ENCODE measurements around the gene ACSS1. TPM values are rescaled to one million over a fixed set of nuclear protein-coding genes. Genes with fewer than 3 reads are reported as not detected.

Gene ACSS1
- polyA plus RNA-seq, 1 experiment = 1.1 TPM

DNA sequence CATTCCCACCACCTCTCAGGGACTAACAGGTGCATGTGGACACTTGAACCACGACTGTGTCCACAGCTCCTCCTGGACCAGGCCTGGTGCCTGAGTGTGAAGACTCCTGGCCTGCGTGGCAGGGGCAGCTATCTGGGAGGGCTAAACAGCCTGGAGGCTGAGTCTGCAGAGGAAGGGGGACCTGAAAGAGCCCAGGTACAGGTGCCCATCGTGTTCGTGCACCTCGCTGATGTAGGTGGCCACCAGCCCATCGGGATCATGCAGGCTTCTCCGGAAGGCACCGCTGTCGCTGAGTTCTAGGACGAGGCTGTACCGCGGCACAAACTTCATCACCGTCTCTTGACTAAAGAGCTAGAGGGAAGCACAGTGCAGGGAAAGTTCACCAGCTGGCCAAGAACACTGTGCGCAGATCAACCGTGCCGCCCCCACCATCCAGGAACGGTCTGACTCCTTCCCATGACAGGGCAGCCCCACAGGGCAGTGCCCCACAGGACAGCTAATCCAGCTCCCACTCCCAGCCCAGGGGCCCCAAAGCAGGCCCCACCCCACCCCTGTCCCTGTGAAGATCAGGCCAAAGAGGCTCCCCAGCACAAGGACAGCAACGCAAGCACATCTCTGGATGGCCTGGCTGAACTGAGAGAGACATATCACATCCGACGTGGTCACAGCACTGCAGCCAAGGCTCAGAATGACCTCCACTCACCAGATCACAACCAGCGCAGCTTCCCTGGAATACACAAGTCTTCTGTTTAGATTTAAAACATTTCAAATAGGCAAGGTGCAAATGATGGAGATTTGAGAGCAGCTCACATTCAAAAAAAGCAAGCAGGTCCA lies 94.0 kb downstream of the ACSS1 start:
- no peaks in the 10 kb centered on the region for H3K27me3 ChIP-seq (ENCODE audit: control insufficient read depth, insufficient read depth, low read length)
- no peak overlapping the region for H3K27ac ChIP-seq (ENCODE audit: low read depth, low read length)
- H3K4me3 ChIP-seq (ENCODE audit: low read depth, low read length) = no peak overlapping the region
- ChIA-PET CTCF (interaction anchor here (0.7 kb wide), 1 partner anchor 9 kb away, joined by 3 read pairs; no protein-coding TSS in a partner anchor), POLR2A (no interaction called here)
- DNase-seq (ENCODE audit: low read depth, low spot score) = no peak
- H3K9me3 ChIP-seq (ENCODE audit: control insufficient read depth, insufficient read depth, low read length) = no peaks in the 10 kb centered on the region
- TF ChIP-seq, protein P1, sequence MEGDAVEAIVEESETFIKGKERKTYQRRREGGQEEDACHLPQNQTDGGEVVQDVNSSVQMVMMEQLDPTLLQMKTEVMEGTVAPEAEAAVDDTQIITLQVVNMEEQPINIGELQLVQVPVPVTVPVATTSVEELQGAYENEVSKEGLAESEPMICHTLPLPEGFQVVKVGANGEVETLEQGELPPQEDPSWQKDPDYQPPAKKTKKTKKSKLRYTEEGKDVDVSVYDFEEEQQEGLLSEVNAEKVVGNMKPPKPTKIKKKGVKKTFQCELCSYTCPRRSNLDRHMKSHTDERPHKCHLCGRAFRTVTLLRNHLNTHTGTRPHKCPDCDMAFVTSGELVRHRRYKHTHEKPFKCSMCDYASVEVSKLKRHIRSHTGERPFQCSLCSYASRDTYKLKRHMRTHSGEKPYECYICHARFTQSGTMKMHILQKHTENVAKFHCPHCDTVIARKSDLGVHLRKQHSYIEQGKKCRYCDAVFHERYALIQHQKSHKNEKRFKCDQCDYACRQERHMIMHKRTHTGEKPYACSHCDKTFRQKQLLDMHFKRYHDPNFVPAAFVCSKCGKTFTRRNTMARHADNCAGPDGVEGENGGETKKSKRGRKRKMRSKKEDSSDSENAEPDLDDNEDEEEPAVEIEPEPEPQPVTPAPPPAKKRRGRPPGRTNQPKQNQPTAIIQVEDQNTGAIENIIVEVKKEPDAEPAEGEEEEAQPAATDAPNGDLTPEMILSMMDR (IDR thresholded peaks at IDR 0.05; ENCODE audit: low read depth, low read length) = no peak

DNA sequence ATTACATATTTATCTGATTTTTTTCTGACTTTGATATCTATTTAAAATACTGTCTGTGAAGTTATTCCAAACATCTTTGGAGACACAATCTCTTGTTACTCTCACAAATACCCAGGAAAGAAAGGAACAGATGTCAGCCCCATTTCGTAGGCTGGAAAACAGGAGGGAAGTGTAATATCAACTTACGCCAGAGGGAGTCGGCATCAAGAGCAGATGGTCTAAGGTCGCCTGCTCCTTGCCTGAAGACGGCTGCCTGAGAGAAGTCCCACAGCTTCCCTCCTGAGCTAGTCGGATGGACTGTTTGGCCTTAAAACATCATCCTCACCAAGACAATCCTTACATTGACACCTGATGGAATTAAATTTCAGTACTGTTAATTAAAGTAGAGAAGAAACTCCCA lies 95.4 kb downstream of the ACSS1 start:
- TF ChIP-seq, protein P1 (IDR thresholded peaks at IDR 0.05; ENCODE audit: low read depth, low read length) = no peak
- Histone ChIP-seq H3K27me3 (ENCODE audit: control insufficient read depth, insufficient read depth, low read length) (no peaks in the 10 kb centered on the region), H3K4me3 (ENCODE audit: low read depth, low read length) (no peak overlapping the region), H3K9me3 (ENCODE audit: control insufficient read depth, insufficient read depth, low read length) (no peaks in the 10 kb centered on the region), H3K27ac (ENCODE audit: low read depth, low read length) (no peak overlapping the region)
- no peak for DNase-seq (ENCODE audit: low read depth, low spot score)
- POLR2A ChIA-PET = no interaction called here
- CTCF ChIA-PET = no interaction called here

GRCh38 chr20:24962182-24962492 lies 95.8 kb downstream of the ACSS1 start:
- no peak overlapping the region for H3K27ac ChIP-seq (ENCODE audit: low read depth, low read length)
- CTCF ChIA-PET = no interaction called here

DNA sequence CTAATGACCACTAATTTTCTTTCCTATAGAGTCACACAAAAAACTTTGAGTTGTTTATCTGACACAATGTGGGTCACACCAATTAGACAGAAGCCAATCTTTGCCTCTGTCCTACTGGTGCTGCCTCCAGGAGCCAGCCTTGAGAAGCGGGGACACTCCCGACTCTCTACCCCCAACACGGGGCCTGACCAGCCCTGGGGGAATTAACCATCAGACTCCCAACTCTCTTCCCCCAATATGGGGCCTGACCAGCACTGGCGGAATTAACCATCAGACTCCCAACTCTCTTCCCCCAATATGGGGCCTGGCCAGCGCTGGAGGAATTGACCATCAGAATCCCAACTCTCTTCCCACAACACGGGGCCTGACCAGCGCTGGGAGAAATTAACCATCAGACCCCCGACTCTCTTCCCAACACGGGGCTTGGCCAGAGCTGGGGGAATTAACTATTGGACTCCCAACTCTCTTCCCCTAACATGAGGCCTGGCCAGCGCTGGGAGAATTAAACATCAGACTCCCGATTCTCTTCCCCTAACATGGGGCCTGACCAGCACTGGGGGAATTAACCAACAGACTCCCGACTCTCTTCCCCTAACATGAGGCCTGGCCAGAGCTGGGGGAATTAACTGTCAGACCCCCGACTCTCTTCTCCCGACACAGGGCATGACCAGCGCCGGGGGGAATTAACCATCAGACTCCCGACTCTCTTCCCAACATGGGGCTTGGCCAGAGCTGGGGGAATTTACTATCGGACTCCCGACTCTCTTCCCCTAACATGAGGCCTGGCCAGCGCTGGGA lies 96.4 kb downstream of the ACSS1 start:
- TF ChIP-seq, protein P1 (IDR thresholded peaks at IDR 0.05; ENCODE audit: low read depth, low read length) = no peak
- no peak for DNase-seq (ENCODE audit: low read depth, low spot score)
- Histone ChIP-seq H3K27ac (ENCODE audit: low read depth, low read length) (no peak overlapping the region), H3K9me3 (ENCODE audit: control insufficient read depth, insufficient read depth, low read length) (no peaks in the 10 kb centered on the region), H3K27me3 (ENCODE audit: control insufficient read depth, insufficient read depth, low read length) (no peaks in the 10 kb centered on the region), H3K4me3 (ENCODE audit: low read depth, low read length) (no peak overlapping the region)
- CTCF ChIA-PET = no interaction called here
- POLR2A ChIA-PET = no interaction called here

More at GRCh38 chr20:24962182-24962492, 95.8 kb downstream of the ACSS1 start:
- H3K27me3 ChIP-seq (ENCODE audit: control insufficient read depth, insufficient read depth, low read length) = no peaks in the 10 kb centered on the region
- POLR2A ChIA-PET = no interaction called here
- H3K9me3 ChIP-seq (ENCODE audit: control insufficient read depth, insufficient read depth, low read length) = no peaks in the 10 kb centered on the region
- no peak overlapping the region for H3K4me3 ChIP-seq (ENCODE audit: low read depth, low read length)
- TF ChIP-seq, protein P1 (IDR thresholded peaks at IDR 0.05; ENCODE audit: low read depth, low read length) = no peak
- no peak for DNase-seq (ENCODE audit: low read depth, low spot score)

DNA sequence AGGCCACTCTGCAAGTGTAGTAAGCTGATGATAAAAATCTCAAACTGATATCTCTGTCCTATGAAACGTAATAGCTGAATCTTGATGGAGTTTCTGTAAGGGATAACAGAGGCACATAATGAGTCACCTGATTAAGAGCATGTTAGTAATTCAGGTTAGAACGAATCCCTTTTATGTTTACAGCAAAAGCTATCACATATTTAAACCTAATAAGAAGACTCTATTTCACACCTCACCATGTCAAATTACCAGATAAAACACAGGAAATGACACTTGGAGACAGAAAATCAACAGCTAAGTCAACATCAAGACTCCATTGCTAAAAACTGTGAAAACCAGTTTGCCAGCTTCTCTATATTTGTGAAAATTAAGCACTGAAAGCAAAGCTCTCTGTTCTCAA lies 97.1 kb downstream of the ACSS1 start:
- Histone ChIP-seq H3K9me3 (ENCODE audit: control insufficient read depth, insufficient read depth, low read length) (no peaks in the 10 kb centered on the region), H3K27me3 (ENCODE audit: control insufficient read depth, insufficient read depth, low read length) (no peaks in the 10 kb centered on the region), H3K4me3 (ENCODE audit: low read depth, low read length) (no peak overlapping the region), H3K27ac (ENCODE audit: low read depth, low read length) (no peak overlapping the region)
- no peak for DNase-seq (ENCODE audit: low read depth, low spot score)
- TF ChIP-seq, protein P1 (IDR thresholded peaks at IDR 0.05; ENCODE audit: low read depth, low read length) = no peak
- ChIA-PET CTCF (interaction anchor here (0.6 kb wide), 1 partner anchor 438 kb away, joined by 3 read pairs; no protein-coding TSS in a partner anchor), POLR2A (no interaction called here)

Measured in AG04450 (cell line).